Ovary (tissue), 3 donors: Measurements from ENCODE around the gene KLRF2.

Experiments used
- EP300 ChIP-seq: sonication (generic); formaldehyde crosslinking; IDR thresholded peaks from one replicate; pipeline ENCODE4 v1.6.1; 2017; ENCODE audit warnings: antibody characterized with exemption
- TF ChIP-seq, protein P1 (sequence below), 3 donors: fragments of 450-650 bp in 2 of 3; fragments of 200-600 bp in 1 of 3; IDR thresholded peaks; one replicate each; pipeline versions ENCODE4 v1.5.1 to v1.8.0; 2016 to 2022; ENCODE audit warnings: antibody characterized with exemption in 3 of 3, mild to moderate bottlenecking in 1 of 3
- donor health status: DM: no; HTN: no; CAD: no.

- no peak for TF ChIP-seq EP300
- TF ChIP-seq, protein P1, sequence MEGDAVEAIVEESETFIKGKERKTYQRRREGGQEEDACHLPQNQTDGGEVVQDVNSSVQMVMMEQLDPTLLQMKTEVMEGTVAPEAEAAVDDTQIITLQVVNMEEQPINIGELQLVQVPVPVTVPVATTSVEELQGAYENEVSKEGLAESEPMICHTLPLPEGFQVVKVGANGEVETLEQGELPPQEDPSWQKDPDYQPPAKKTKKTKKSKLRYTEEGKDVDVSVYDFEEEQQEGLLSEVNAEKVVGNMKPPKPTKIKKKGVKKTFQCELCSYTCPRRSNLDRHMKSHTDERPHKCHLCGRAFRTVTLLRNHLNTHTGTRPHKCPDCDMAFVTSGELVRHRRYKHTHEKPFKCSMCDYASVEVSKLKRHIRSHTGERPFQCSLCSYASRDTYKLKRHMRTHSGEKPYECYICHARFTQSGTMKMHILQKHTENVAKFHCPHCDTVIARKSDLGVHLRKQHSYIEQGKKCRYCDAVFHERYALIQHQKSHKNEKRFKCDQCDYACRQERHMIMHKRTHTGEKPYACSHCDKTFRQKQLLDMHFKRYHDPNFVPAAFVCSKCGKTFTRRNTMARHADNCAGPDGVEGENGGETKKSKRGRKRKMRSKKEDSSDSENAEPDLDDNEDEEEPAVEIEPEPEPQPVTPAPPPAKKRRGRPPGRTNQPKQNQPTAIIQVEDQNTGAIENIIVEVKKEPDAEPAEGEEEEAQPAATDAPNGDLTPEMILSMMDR (IDR thresholded peaks at IDR 0.05), result no peak
These were observed 16.2 kb upstream of the KLRF2 start for GRCh38 chr12:9864913-9865675.
